HepG2 (cell line): ENCODE results near the gene C9orf43. TPM values are rescaled to one million over a fixed set of nuclear protein-coding genes. Genes with fewer than 3 reads are reported as not detected.

ENCODE experiments used
- BRD4 ChIP-seq: sonication (generic); formaldehyde crosslinking; IDR thresholded peaks from 2 replicates; pipeline ENCODE4 v1.4.0; 2020; ENCODE audit warnings: missing genetic modification reagents
- ESRRA ChIP-seq: sonication (generic); formaldehyde crosslinking; IDR thresholded peaks from 2 replicates; pipeline ENCODE4 v1.5.1; 2020; ENCODE audit warnings: mild to moderate bottlenecking, low read depth, missing genetic modification reagents
- HNRNPUL1 ChIP-seq: fragments of 200-400 bp; formaldehyde crosslinking; IDR thresholded peaks from 2 replicates; pipeline ENCODE4 v1.6.1; 2017; ENCODE audit warnings: low read depth, mild to moderate bottlenecking, low read length, moderate library complexity
- IKZF1 ChIP-seq: fragments of 450-650 bp; IDR thresholded peaks from 2 replicates; pipeline ENCODE4 v1.7.1; 2016
- KLF16 ChIP-seq, 2 experiments: sonication (generic) in 1 of 2; formaldehyde crosslinking in 1 of 2; IDR thresholded peaks; 2 replicates each; pipeline versions ENCODE4 v1.6.1 to v1.8.0; 2016 to 2023; ENCODE audit warnings: missing genetic modification reagents in 2 of 2, missing compliant biosample characterization in 1 of 2
- MTA1 ChIP-seq: sonication (generic); formaldehyde crosslinking; IDR thresholded peaks from 2 replicates; pipeline ENCODE4 v1.4.0; 2020; ENCODE audit warnings: missing genetic modification reagents, mild to moderate bottlenecking, borderline replicate concordance
- RBM39 ChIP-seq: fragments of 200-400 bp; formaldehyde crosslinking; IDR thresholded peaks from one replicate; pipeline ENCODE4 v1.6.1; 2018; ENCODE audit warnings: antibody characterized with exemption, mild to moderate bottlenecking, low read depth, low read length; ENCODE audit not compliant: poor library complexity, severe bottlenecking
- SALL2 ChIP-seq: sonication (generic); formaldehyde crosslinking; IDR thresholded peaks from 2 replicates; pipeline ENCODE4 v1.8.1; 2023; ENCODE audit warnings: mild to moderate bottlenecking, missing genetic modification reagents, inconsistent platforms
- SOX5 ChIP-seq: IDR thresholded peaks from 2 replicates; pipeline ENCODE4 v1.6.1; 2016; ENCODE audit warnings: borderline replicate concordance
- ZNF224 ChIP-seq: sonication (generic); formaldehyde crosslinking; IDR thresholded peaks from 2 replicates; pipeline ENCODE4 v1.5.0; 2020; ENCODE audit warnings: mild to moderate bottlenecking, missing genetic modification reagents
- ZNF367 ChIP-seq: sonication (generic); formaldehyde crosslinking; IDR thresholded peaks from 2 replicates; pipeline ENCODE4 v1.4.0; 2020; ENCODE audit warnings: missing genetic modification reagents, borderline replicate concordance
- ZNF460 ChIP-seq: sonication (generic); formaldehyde crosslinking; IDR thresholded peaks from 2 replicates; pipeline ENCODE4 v1.5.1; 2020; ENCODE audit warnings: missing genetic modification reagents, mild to moderate bottlenecking, borderline replicate concordance
- ZNF468 ChIP-seq: sonication (generic); formaldehyde crosslinking; IDR thresholded peaks from 2 replicates; pipeline ENCODE4 v1.8.0; 2022; ENCODE audit warnings: mild to moderate bottlenecking, moderate library complexity, missing genetic modification reagents
- ZNF510 ChIP-seq: sonication (generic); formaldehyde crosslinking; IDR thresholded peaks from 2 replicates; pipeline ENCODE4 v1.4.0; 2020; ENCODE audit warnings: low read depth, mild to moderate bottlenecking, missing genetic modification reagents
- ZNF552 ChIP-seq: sonication (generic); formaldehyde crosslinking; IDR thresholded peaks from 2 replicates; pipeline ENCODE4 v1.9.0; 2022; ENCODE audit warnings: missing genetic modification reagents, mild to moderate bottlenecking, borderline replicate concordance
- polyA plus RNA-seq, 8 experiments: library from polyadenylated mRNA; depleted of rRNA in 3 of 8; stranded (reverse) in 7 of 8; unstranded in 1 of 8; fragments of >200 nt; fragmentation: Illumina TruSeq in 4 of 8; extraction: Trizol in 4 of 8; gene quantifications; 2 replicates each; pipeline versions ENCODE4 v1.2.1 to v1.2.3, GENCODE V29; 2011 to 2016; ENCODE audit warnings: low read depth in 4 of 8, missing spikeins in 1 of 8, mixed read lengths in 1 of 8; ENCODE audit not compliant: insufficient read depth in 1 of 8
- total RNA-seq, 5 experiments: library from RNA; depleted of rRNA; stranded (reverse); fragments of >200 nt; fragmentation: Illumina TruSeq; extraction: Trizol; gene quantifications; 2 replicates each; pipeline ENCODE4 v1.2.3, GENCODE V29; 2016; ENCODE audit warnings: low read depth in 1 of 5
- TF ChIP-seq, protein P1 (sequence below): sonication (generic); formaldehyde crosslinking; IDR thresholded peaks from 2 replicates; pipeline ENCODE4 v1.4.0; 2020; ENCODE audit warnings: missing genetic modification reagents, borderline replicate concordance
- TF ChIP-seq, protein P2 (sequence below): sonication (generic); formaldehyde crosslinking; IDR thresholded peaks from 2 replicates; pipeline ENCODE4 v1.5.1; 2020; ENCODE audit warnings: missing genetic modification reagents, mild to moderate bottlenecking, borderline replicate concordance

C9orf43 gene
- total and polyA plus RNA-seq, 2 of the 13 experiments (the other 11 are each of a cell fraction or from before 2014, with no cell fraction given), result 0.24 to 0.31 TPM

DNA sequence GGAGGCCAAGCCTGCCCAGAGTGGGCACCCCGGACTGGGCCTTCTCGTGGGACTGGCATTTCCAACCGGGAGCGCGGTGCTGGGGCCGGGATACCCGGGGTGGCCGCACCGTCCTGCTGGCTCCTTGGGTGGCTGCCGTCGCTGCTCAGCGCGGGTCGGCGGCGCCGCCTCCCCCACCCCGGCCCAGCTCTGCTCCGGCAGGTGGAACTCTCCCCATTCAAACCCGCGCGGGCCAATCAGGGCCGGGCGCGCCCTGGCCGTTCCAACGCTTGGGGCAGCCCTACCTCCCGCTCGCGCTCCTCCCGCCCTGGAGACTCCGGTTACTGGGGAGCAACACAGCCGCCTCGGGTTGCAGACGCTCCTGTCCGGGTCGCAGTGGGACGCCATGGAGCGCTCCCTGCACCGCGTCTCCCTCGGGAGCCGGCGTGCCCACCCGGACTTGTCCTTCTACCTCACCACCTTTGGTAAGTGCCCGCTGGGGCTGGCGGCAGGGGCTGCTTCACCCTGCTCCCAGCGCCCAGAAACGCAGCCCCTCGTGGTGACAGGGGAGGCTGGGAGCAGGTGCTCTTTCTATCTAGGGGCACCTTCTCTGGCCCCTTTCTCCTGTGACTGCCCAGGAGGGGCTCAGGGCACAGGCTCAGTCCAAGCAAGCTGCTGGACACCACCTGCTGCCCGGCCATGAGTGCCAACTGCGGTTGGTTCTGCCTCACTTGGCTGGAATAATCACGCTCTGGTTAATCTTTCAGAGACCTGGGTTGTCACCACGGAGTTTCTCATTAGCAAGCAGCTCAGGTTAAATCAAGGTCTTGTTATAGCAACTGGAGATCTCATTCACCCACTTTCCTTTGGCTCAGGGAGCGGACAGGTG is 53.1 kb downstream of the C9orf43 start, which contains the start of gene RGS3 (continued):
- TF ChIP-seq ZNF468 (CRISPR knock-in tag) (no peak), SALL2 (CRISPR knock-in tag) (no peak), HNRNPUL1 (no peak), IKZF1 (no peak), ZNF460 (no peak), ESRRA (peak; percentile 68; the same call in 1 of the 2 replicates), BRD4 (CRISPR knock-in tag) (0 out of 2 replicates have a peak, but pooled peaks have one; percentile 44), ZNF367 (CRISPR knock-in tag) (no peak), MTA1 (peak; percentile 68; the same call in 1 of the 2 replicates), ZNF224 (CRISPR knock-in tag) (no peak), SOX5 (CRISPR knock-in tag) (no peak; the same call in 1 of the 2 replicates), KLF16 (CRISPR knock-in tag; IDR thresholded peaks at IDR 0.05) (no peak), ZNF510 (CRISPR knock-in tag) (peak; percentile 87), RBM39 (no peak), ZNF552 (CRISPR knock-in tag) (peak; percentile 58; the same call in 1 of the 2 replicates)
- TF ChIP-seq, protein P1, sequence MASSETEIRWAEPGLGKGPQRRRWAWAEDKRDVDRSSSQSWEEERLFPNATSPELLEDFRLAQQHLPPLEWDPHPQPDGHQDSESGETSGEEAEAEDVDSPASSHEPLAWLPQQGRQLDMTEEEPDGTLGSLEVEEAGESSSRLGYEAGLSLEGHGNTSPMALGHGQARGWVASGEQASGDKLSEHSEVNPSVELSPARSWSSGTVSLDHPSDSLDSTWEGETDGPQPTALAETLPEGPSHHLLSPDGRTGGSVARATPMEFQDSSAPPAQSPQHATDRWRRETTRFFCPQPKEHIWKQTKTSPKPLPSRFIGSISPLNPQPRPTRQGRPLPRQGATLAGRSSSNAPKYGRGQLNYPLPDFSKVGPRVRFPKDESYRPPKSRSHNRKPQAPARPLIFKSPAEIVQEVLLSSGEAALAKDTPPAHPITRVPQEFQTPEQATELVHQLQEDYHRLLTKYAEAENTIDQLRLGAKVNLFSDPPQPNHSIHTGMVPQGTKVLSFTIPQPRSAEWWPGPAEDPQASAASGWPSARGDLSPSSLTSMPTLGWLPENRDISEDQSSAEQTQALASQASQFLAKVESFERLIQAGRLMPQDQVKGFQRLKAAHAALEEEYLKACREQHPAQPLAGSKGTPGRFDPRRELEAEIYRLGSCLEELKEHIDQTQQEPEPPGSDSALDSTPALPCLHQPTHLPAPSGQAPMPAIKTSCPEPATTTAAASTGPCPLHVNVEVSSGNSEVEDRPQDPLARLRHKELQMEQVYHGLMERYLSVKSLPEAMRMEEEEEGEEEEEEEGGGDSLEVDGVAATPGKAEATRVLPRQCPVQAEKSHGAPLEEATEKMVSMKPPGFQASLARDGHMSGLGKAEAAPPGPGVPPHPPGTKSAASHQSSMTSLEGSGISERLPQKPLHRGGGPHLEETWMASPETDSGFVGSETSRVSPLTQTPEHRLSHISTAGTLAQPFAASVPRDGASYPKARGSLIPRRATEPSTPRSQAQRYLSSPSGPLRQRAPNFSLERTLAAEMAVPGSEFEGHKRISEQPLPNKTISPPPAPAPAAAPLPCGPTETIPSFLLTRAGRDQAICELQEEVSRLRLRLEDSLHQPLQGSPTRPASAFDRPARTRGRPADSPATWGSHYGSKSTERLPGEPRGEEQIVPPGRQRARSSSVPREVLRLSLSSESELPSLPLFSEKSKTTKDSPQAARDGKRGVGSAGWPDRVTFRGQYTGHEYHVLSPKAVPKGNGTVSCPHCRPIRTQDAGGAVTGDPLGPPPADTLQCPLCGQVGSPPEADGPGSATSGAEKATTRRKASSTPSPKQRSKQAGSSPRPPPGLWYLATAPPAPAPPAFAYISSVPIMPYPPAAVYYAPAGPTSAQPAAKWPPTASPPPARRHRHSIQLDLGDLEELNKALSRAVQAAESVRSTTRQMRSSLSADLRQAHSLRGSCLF (CRISPR knock-in tag), result no peak
- TF ChIP-seq, protein P2, sequence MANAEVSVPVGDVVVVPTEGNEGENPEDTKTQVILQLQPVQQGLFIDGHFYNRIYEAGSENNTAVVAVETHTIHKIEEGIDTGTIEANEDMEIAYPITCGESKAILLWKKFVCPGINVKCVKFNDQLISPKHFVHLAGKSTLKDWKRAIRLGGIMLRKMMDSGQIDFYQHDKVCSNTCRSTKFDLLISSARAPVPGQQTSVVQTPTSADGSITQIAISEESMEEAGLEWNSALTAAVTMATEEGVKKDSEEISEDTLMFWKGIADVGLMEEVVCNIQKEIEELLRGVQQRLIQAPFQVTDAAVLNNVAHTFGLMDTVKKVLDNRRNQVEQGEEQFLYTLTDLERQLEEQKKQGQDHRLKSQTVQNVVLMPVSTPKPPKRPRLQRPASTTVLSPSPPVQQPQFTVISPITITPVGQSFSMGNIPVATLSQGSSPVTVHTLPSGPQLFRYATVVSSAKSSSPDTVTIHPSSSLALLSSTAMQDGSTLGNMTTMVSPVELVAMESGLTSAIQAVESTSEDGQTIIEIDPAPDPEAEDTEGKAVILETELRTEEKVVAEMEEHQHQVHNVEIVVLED (CRISPR knock-in tag), result no peak
